Mesodermal cell (in vitro differentiated cells): ENCODE measurements around the gene AS3MT.
A peak's percentile ranks its signal among the peaks of the same experiment; 100 is the strongest.

Experiments used
- H3K27ac ChIP-seq: 2 replicates; pipeline ENCODE4 v1.7.0; 2013; ENCODE audit warnings: mild to moderate bottlenecking, low read depth, low read length, moderate library complexity; ENCODE audit not compliant: severe bottlenecking
- H3K36me3 ChIP-seq: 2 replicates; pipeline ENCODE4 v1.7.1; 2013; ENCODE audit warnings: mild to moderate bottlenecking, low read length, moderate library complexity; ENCODE audit not compliant: control insufficient read depth, insufficient read depth
- H3K4me1 ChIP-seq: one replicate; pipeline ENCODE4 v1.7.1; 2013; ENCODE audit warnings: mild to moderate bottlenecking, low read length; ENCODE audit not compliant: insufficient read depth, control insufficient read depth, poor library complexity, severe bottlenecking
- H3K4me3 ChIP-seq: 2 replicates; pipeline ENCODE4 v1.7.0; 2013; ENCODE audit warnings: low read length, control low read depth, mild to moderate bottlenecking; ENCODE audit not compliant: insufficient read depth, poor library complexity, severe bottlenecking; ENCODE audit errors: extremely low read depth
- H3K9me3 ChIP-seq: 2 replicates; pipeline ENCODE4 v1.7.1; 2013; ENCODE audit warnings: mild to moderate bottlenecking, low read length, moderate library complexity; ENCODE audit not compliant: control insufficient read depth
- WGBS, 2 experiments: methylation state at CpG; one replicate each; pipeline ENCODE4 v1.1.5; 2013; ENCODE audit warnings: missing lambda C conversion rate in 2 of 2; ENCODE audit not compliant: insufficient coverage in 2 of 2; 5-methylcytosine and 5-hydroxymethylcytosine counted together

Gene AS3MT

DNA sequence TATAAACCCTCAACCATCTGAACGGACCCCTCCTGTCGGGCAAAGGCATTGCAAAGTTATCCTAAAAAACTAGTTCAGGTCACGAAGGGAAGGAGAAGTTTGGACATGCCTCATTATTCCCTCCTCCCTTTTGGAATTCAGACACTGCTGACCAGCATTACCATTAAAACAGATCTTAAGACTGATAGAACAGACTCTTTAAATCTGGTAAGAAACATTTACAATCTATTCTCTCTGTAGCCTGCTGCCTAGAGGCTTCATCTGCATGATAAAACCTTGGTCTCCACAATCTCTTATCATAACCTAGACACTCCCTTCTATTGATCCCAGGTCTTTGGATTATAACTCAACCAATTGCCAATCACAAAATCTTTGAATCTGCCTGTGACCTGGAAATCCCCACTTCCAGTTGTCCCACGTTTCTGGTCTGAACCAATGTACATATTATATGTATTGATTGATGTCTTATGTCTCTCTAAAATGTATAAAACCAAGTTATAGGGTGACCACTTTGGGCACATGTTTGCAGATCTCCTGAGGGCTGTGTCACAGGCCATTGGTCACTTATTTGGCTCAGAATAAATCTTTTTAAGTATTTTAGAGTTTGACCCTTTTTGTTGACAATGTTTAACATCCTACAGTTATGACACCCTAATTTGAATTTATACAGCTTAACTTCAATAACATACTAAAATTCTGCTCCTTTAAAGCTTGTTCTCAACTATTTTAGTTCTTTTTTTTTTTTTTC lies 25.4 kb downstream of the AS3MT start:
- no peaks in the 10 kb centered on the region for H3K4me1 ChIP-seq
- H3K36me3 ChIP-seq = peaks cover 5% of the 10 kb centered on the region
- WGBS, 2 experiments = 82 to 100% methylated on average over 3 of the region's 4 CpGs
- H3K9me3 ChIP-seq = no peaks in the 10 kb centered on the region
- no peak overlapping the region for H3K27ac ChIP-seq
- H3K4me3 ChIP-seq = no peak overlapping the region

DNA sequence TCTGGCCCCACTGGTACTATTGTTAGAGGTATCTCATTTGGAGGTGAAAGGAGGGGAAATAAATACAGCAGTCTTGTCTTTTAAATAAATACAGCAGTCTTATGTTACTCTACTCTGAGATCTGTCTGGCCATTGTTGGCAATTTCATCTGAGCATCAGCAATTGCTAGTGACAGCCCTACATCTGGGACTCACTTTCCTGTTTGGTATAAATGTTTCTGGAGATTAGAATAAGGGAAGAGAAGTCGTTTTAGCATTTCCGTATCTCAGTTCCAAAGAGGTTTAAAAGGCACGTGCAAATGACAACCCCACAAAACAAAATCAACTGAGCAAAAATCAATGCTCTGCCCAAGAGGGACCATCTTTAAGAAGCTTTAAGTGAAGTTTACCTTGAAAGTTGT lies 30.7 kb downstream of the AS3MT start:
- Histone ChIP-seq H3K4me3 (no peak overlapping the region), H3K4me1 (no peaks in the 10 kb centered on the region), H3K27ac (no peak overlapping the region), H3K9me3 (no peaks in the 10 kb centered on the region), H3K36me3 (no peaks in the 10 kb centered on the region)
- WGBS, 2 experiments = no CpG with 5 or more reads among the region's 3 CpGs

DNA sequence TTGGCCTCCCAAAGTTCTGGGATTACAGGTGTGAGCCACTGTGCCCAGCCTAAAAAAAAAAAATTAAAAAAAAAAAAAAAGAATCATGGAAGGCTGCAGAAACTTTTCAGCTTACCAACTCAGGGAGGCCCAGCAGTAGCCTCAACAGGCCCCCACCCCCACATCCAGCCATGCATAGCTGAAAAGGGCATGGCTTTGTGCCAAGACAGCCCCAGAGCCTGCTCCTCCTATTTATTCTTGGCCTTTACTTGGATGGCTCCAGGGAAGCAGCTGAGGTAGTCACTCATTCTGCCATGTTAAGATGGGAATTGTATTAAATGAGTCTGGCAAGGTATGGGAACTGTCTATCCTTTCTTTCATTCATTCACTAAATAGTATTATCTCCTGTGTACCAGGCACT lies 35.1 kb downstream of the AS3MT start:
- Histone ChIP-seq H3K36me3 (no peaks in the 10 kb centered on the region), H3K27ac (no peak overlapping the region), H3K4me3 (no peak overlapping the region), H3K9me3 (no peaks in the 10 kb centered on the region), H3K4me1 (no peaks in the 10 kb centered on the region)

GRCh38 chr10:102906507-102906906 lies 37.2 kb downstream of the AS3MT start:
- no peaks in the 10 kb centered on the region for H3K4me1 ChIP-seq
- no peaks in the 10 kb centered on the region for H3K9me3 ChIP-seq
- no CpG with 5 or more reads among the region's 4 CpGs for WGBS, 2 experiments
- no peaks in the 10 kb centered on the region for H3K36me3 ChIP-seq
- no peak overlapping the region for H3K4me3 ChIP-seq
- H3K27ac ChIP-seq = no peak overlapping the region

- Histone ChIP-seq H3K4me1 (peaks cover 3% of the 10 kb centered on the region), H3K9me3 (no peaks in the 10 kb centered on the region), H3K36me3 (no peaks in the 10 kb centered on the region), H3K4me3 (no peak overlapping the region), H3K27ac (no peak overlapping the region)
- 86 to 100% methylated on average over 1 of the region's 1 CpG for WGBS, 2 experiments
Measured at GRCh38 chr10:102914781-102915180, 45.5 kb downstream of the AS3MT start.

DNA sequence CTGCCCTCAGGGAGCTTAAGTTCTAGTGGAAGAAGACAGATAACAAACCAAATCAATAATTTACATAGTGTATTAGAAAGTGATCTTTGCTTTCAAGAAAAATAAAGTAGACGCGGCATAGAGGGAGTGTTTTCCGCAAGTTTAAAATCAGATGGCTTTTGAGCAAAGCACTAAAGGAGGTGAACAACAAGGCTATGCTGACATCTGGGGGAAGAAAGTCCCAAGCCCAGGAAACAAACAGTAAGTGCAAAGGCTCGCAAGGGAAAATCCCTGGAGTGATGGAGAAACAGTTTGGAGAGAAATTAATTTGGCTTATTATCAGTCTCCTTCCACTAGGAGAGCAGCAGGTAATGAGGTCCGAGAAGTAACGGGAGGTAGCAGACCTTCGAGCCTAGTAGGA lies 46.9 kb downstream of the AS3MT start:
- Histone ChIP-seq H3K36me3 (no peaks in the 10 kb centered on the region), H3K4me3 (no peak overlapping the region), H3K27ac (no peak overlapping the region), H3K4me1 (peaks cover 3% of the 10 kb centered on the region), H3K9me3 (no peaks in the 10 kb centered on the region)
- 83 to 100% methylated on average over 5 to 7 of the region's 7 CpGs for WGBS, 2 experiments

DNA sequence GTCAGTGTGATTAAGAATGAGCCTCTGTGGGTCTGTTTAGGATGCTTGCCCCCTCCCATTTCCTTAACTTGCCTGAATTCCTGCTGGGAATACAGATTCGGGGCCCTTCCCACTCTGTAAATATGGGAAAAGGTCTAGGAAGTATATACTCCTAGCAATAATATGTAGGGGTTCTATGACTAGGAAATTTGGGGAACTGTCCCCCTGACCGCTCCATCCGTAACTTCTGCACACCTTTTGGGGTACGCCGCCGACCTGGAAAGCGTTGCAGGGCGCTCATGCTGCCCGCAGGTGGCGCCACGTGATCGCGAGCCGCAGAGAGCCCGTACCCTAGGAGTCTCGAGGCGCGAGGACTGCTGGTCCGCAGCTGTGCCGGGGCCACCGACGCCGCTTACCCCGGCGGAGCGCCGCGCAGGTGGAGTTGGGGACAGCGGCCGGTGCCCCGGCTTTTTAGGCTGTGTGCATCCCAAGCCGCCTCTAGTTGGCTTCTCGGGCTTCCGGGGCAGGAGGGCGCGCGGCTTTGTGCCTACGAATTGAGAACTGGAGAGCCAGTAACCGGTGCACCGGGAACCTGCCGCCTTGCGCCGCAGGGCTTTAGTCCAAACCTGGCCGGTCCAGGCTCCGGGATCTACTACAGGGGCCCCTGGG lies 48.2 kb downstream of the AS3MT start:
- H3K27ac ChIP-seq = peak overlapping the region; percentile 93
- peaks cover 3% of the 10 kb centered on the region for H3K4me1 ChIP-seq
- WGBS, 2 experiments = 0 to 1% methylated on average over 40 to 44 of the region's 45 CpGs
- H3K9me3 ChIP-seq = no peaks in the 10 kb centered on the region
- peak overlapping the region; percentile 86 for H3K4me3 ChIP-seq
- H3K36me3 ChIP-seq = no peaks in the 10 kb centered on the region

DNA sequence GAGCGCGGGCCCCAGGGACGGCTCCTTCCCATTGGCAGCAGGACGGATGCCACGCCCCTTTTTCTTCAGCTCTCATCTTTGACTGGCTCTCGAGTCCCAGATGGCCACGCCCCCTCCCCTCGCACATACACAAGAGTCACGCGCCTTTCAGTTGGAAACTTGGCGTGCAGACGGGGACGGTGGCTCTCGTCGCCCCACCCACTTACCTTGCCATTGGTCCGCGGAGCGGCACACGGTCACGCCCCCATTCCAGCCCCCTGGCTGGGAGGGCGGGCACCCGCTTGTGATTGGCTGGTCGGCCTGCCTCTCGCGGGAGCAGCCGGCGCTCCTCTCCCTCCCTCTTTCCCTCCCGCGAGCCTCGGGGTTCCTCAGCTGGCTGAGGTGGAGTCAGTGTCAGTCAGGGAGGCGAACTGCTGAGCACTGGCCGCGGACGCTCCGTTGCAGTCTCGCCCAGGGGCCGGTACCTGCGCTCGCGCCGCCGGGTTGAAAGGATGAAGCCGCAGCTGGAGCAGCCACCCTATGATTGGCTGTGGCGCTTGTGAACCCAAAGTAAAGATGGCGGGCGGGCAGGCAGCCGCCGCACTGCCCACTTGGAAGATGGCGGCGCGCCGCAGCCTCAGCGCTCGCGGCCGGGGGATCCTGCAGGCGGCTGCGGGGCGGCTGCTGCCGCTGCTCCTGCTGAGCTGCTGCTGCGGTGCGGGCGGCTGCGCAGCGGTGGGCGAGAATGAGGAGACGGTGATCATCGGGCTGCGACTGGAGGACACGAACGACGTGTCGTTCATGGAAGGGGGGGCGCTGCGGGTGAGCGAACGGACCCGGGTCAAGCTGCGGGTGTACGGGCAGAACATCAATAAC lies 48.9 kb downstream of the AS3MT start, which contains the start of gene CNNM2:
TSS of gene CNNM2 (plus strand) at position 333 of the 855 bp plus-strand sequence. CDS start at position 520, 187 bp downstream.
- Histone ChIP-seq H3K4me1 (peaks cover 3% of the 10 kb centered on the region), H3K27ac (peak within 1 kb of the TSS; percentile 93)
- 0 to 1% methylated on average over 52 to 71 of the region's 80 CpGs for WGBS, 2 experiments

DNA sequence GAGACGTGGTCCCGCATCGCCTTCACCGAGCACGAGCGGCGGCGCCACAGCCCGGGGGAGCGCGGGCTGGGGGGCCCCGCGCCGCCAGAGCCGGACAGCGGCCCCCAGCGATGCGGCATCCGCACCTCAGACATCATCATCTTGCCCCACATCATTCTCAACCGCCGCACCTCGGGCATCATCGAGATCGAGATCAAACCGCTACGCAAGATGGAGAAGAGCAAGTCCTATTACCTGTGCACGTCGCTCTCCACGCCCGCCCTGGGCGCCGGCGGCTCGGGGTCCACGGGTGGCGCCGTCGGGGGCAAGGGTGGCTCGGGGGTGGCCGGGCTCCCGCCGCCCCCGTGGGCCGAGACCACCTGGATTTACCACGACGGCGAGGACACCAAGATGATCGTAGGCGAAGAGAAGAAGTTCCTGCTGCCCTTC lies 49.6 kb downstream of the AS3MT start:
- 0 to 1% methylated on average over 19 to 49 of the region's 49 CpGs for WGBS, 2 experiments
- Histone ChIP-seq H3K4me1 (peaks cover 3% of the 10 kb centered on the region), H3K36me3 (no peaks in the 10 kb centered on the region), H3K9me3 (no peaks in the 10 kb centered on the region), H3K4me3 (peak overlapping the region; percentile 86), H3K27ac (no peak overlapping the region)

More for the DNA sequence above, 48.9 kb downstream of the AS3MT start, which contains the start of gene CNNM2:
- Histone ChIP-seq H3K36me3 (no peaks in the 10 kb centered on the region), H3K9me3 (no peaks in the 10 kb centered on the region), H3K4me3 (peak within 1 kb of the TSS; percentile 86)

DNA sequence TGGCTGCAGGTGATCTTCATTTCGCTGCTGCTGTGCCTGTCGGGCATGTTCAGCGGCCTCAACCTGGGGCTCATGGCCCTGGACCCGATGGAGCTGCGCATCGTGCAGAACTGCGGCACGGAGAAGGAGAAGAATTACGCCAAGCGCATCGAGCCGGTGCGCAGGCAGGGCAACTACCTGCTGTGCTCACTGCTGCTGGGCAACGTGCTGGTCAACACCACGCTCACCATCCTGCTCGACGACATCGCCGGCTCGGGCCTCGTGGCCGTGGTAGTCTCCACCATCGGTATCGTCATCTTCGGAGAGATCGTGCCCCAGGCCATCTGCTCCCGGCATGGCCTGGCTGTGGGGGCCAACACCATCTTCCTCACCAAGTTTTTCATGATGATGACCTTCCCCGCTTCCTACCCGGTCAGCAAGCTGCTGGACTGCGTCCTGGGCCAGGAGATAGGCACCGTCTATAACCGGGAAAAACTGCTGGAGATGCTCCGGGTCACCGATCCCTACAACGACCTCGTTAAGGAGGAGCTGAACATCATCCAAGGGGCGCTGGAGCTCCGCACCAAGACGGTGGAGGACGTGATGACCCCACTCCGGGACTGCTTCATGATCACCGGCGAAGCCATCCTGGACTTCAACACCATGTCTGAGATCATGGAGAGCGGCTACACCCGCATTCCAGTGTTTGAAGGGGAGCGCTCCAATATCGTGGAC lies 50.1 kb downstream of the AS3MT start:
- WGBS, 2 experiments = 8 to 11% methylated on average over 46 to 47 of the region's 47 CpGs
- no peaks in the 10 kb centered on the region for H3K9me3 ChIP-seq
- no peaks in the 10 kb centered on the region for H3K36me3 ChIP-seq
- peak overlapping the region; percentile 86 for H3K4me3 ChIP-seq
- peaks cover 3% of the 10 kb centered on the region for H3K4me1 ChIP-seq
- no peak overlapping the region for H3K27ac ChIP-seq
